Tongue (tissue), 2 donors: Measurements from ENCODE around the gene WNK3. TPM values are rescaled to one million over a fixed set of nuclear protein-coding genes. Genes with fewer than 3 reads are reported as not detected.
"Not testable (repeated sequence)": the region's sequence is repeated elsewhere in the genome, so short reads cannot be mapped to it uniquely, and the experiment has no call there.

ENCODE experiments used
- DNase-seq: peaks from one replicate; pipeline ENCODE4 v3.0.0-alpha.2; 2015
- total RNA-seq: library from RNA; depleted of rRNA; stranded (reverse); fragments of >200 nt; gene quantifications from one replicate; pipeline ENCODE4 v1.2.3, GENCODE V29; 2014

Gene WNK3
- total RNA-seq = 2.7 TPM

GRCh38 chrX:54357414-54358377 is at the start of gene WNK3:
TSS of gene WNK3 (minus strand) at chrX:54358046.
- peak; percentile 93 for DNase-seq

GRCh38 chrX:54407266-54407665 is 49.4 kb upstream of the WNK3 start:
- DNase-seq = no peak

GRCh38 chrX:54397113-54397512 is 39.3 kb upstream of the WNK3 start:
- DNase-seq = no peak

GRCh38 chrX:54386314-54386713 is 28.5 kb upstream of the WNK3 start:
- DNase-seq = no peak

- DNase-seq = not testable (repeated sequence)
Measured at GRCh38 chrX:54384661-54385060, 26.8 kb upstream of the WNK3 start.

GRCh38 chrX:54359408-54359807 is 1.6 kb upstream of the WNK3 start:
- no peak for DNase-seq

- peak; percentile 87 for DNase-seq
Measured at GRCh38 chrX:54358424-54359211, 772 bp upstream of the WNK3 start.

GRCh38 chrX:54352677-54353076 is 5.2 kb downstream of the WNK3 start:
- no peak for DNase-seq

- not testable (repeated sequence) for DNase-seq
Measured at GRCh38 chrX:54337383-54337782, 20.5 kb downstream of the WNK3 start.

GRCh38 chrX:54325077-54325476 is 32.8 kb downstream of the WNK3 start:
- DNase-seq = no peak

GRCh38 chrX:54320067-54320466 is 37.8 kb downstream of the WNK3 start:
- DNase-seq = no peak

GRCh38 chrX:54306379-54306778 is 51.5 kb downstream of the WNK3 start:
- no peak for DNase-seq

- DNase-seq = no peak
Measured at GRCh38 chrX:54301516-54301915, 56.3 kb downstream of the WNK3 start.

GRCh38 chrX:54294306-54294705 is 63.5 kb downstream of the WNK3 start:
- no peak for DNase-seq

GRCh38 chrX:54292755-54293154 is 65.1 kb downstream of the WNK3 start:
- no peak for DNase-seq

- DNase-seq = no peak
Measured at GRCh38 chrX:54291758-54292157, 66.1 kb downstream of the WNK3 start.

- DNase-seq = no peak
Measured at GRCh38 chrX:54288968-54289367, 68.9 kb downstream of the WNK3 start.

GRCh38 chrX:54288277-54288676 is 69.6 kb downstream of the WNK3 start:
- DNase-seq = peak; percentile 0

GRCh38 chrX:54281676-54282075 is 76.2 kb downstream of the WNK3 start:
- no peak for DNase-seq

GRCh38 chrX:54280466-54280865 is 77.4 kb downstream of the WNK3 start:
- DNase-seq = no peak

GRCh38 chrX:54271664-54272063 is 86.2 kb downstream of the WNK3 start:
- DNase-seq = no peak

- peak; percentile 8 for DNase-seq
Measured at GRCh38 chrX:54248309-54248708, 109.5 kb downstream of the WNK3 start.

- no peak for DNase-seq
Measured at GRCh38 chrX:54246866-54247265, 111.0 kb downstream of the WNK3 start.
